SIG-M5 (cell line): Measurements from ENCODE around the gene ARL6IP5.

Source experiments
- DNase-seq: peaks from one replicate; lab custom pipeline; 2025; lab: John Stamatoyannopoulos, UW

The ARL6IP5 gene

DNA sequence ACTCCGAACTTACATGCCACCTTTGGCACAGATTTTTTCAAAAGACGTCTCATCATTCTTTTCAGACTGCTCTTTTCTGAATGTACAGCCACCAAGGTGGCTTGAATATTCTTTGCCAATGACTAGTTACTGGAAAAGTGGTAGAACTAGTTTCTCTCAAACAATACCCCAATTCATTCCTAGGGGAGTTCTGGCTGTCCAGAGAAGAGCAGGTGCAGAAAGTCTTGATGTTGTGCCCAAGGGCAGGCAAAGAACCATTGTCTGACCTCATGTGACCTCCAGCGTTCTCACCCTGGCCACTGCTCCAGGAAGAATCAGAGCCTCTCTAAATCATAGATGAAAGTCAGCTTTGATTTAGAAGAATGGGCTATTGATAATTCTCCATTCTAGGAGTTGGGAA, 32.2 kb downstream of the ARL6IP5 start:
- no peak for DNase-seq

DNA sequence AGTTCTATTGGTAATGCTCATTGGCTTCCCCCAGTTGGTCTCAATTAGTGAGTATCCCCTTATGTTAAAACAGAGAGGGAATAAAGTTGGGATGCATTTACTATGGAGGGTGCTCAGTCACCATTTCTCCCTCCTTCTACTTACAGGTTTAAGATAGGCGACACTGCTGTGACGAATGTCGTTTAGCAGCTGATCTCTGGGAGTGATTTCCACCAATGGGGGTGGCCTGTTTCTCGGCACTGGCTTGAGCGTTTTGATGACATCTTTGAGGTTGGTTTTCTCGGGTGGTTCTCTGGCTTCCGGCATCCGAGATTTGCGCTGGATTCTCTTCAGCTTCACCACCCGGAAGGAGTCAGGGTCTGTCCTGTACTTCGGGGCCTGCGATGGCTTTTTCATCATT, 33.8 kb downstream of the ARL6IP5 start:
- no peak for DNase-seq

DNA sequence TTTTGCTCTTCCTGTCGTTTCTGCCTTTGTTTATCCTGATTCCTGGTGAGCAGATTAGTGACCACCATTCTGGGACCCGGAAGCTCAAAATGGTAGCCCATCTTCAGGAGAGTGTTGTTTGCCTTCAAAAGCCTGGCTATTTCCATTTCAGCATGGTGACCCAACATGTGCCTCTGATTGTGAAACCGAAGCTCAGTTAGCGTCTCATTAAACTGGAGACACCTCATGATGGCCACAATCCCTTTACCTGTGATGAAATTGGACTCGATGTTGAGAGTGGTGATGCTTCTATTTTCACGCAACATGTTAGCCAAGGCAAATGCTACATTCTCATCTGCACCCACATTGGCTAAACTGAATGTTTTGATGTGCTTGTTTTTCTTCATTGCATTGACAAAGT, 34.4 kb downstream of the ARL6IP5 start:
- DNase-seq = no peak

DNA sequence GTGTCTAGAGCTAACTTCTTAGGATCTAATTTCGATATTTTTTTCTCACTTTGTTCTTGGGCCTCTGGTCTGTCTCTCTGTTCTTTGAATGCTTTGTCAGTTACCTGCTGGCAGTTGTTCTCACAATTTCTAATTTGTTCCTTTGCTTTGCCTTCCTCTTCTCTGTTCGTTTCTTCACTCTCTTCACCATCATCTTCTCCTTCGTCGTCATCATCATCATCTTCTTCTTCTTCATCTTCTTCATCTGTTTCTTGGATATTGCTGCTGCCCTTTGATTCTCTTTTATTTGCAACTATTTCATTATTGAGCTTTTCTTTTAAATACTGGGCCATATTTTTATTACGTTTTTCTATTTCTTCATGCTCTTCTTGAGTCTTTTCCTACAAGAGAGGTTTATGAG, 34.9 kb downstream of the ARL6IP5 start:
- DNase-seq = no peak

DNA sequence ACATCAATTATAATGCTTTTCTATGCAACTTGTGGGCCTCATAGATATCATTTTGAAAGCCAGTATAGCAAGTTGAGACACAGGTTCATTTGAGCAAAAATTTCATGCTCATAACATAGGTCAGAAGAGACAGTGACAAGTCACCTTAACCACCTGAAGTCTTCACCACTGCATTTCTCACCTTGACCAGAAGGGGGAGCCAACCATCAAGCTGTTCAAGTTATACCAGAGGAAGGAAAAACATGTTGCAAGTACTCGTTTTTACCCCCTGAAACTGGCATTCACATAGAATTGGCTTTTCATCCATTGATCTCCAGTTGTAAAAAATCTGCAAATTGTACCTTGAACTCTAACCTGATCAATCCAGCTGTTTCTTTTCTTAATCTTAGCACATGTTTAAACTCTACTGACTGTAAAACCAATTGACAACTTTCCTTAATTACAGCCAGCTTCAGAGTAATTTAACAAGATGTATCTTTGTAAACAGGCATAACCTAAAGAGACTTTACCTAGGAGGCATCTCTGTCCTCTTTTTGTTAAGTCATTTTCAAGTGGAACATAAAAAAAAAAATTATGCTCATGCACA, 36.2 kb downstream of the ARL6IP5 start:
- DNase-seq = no peak

DNA sequence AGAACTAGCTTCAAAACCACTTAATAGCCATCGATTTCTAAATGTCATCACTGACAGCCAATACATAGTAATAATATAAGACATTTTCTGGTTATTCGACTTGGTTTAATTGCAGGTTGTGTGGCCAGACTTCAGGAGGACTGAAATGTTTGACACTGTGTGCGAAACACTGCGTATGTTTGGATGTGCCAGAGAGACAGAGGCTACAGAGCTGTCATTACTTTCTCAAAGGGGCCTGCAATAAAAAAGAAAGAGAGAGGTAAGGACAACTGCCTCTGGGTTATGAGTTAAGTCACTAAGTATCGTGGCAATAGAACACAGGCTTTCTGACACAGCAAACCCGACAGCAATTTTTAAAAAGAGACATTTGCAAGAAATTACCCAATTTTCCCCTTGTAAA, 36.8 kb downstream of the ARL6IP5 start:
- no peak for DNase-seq

DNA sequence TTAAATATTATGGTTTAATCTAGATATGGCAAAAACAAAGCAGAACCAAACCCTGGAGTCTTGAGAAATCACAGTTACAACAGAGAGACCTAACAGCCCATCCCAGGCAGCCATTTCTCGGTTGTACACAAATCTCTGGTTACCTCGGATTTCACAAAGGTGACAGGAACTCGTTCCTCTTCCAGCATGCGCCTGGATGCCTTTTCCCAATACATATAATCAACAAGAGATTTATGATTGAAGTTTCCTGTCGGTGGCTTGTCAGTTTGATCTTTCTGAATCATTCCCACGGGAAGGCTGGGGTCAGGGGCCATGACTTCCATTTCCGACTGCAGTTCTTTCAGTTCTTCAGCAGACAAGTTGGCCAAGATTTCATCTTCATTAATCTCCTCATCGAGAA, 37.2 kb downstream of the ARL6IP5 start:
- DNase-seq = no peak

DNA sequence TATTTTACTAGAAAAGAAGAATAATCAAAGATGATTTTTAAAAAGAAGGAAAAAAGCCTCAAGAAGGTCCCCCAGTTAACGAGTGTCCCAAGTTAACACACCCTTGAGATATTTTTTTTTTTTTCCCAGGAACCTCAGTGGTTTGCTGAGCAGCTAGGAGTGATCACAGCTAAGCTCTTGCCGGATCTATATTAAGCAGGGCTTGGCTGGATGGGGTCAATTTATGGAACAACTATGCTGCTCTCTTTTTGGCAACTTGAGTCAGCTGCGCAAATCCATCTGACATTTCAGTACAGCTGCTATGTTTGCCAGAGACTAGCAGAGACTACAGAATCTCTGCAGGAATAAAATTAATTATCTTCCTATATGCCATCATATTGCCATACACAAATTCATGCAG, 37.7 kb downstream of the ARL6IP5 start, which contains the start of gene LMOD3:
Gene LMOD3, minus strand, starts transcription at position 193 of the 400 bp plus-strand sequence. CDS start 209 bp downstream, outside the sequence.
- no peak for DNase-seq

DNA sequence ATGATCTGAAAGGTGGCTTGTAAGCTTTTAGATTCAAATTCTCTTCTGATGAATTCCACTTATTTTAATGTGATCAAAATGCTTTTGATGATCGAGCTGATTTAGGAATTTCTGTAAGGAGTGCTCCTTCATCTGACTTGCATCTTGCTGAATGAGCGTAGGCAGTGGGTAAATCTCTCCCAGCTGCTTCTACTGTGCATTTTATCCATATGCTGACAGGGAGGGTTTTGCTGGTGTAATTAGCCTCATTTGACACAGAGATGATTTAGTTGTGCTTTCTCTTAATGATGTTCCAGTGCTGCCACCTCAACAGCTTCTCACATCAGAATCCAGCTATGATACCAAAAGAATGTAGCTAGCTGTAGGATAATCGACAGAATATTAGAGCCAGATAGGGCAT, 41.5 kb downstream of the ARL6IP5 start:
- no peak for DNase-seq

DNA sequence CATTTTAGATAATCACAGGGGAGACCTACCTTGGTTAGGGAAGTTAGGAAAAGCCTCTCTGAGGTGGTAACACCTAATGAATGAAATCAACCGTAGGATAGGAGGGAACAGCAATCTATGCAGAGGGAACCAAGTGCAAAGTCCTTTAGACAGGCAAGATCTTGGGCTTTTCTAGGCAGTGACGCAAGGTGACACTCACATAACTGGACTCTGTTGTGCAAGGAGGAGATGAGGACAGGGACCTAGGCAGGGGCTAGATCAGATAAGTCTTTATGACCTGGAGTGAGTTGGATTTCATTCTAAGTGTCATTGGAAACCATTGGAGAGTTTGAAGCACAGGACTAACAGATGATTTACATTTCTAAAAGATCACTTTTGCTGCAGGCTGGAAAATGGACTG, 42.3 kb downstream of the ARL6IP5 start:
- no peak for DNase-seq

DNA sequence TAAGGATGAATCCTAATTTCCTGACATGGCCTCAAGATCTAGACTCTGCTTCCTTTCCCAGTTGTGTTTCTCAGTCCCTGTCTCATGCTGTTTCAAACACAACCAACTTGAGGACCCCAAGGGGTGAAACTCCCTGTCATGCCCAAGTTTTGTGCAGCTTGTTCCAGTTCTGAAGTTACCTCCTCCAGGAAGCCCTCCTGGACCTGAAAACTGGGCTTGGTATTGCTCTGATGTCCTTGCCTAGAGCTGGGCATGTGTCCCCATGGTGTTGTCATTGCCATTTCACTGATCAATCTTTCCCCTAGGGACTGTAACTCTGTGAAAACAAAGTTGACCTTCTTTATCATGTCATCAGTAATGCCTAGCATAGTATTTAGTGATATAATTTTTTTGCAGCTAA, 43.8 kb downstream of the ARL6IP5 start:
- DNase-seq = no peak

DNA sequence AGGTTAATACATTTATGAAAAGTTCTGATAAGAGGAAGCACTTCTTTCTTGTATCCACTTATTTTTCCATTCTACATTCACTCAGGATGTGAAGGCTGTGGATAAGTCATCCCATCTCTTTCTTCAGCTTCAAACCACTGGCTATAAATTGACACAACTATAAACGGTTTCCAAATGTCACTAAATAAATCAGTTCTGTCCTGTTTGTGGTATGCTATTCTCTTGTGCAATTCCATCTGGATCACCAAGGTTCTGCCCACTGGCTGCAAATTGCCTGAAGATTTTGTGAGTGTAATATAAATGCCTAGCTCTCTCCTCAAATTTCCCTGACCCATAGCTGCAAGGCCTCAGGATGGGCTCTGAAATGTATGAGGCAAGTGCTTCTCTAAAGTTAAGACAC, 44.8 kb downstream of the ARL6IP5 start:
- DNase-seq = no peak

DNA sequence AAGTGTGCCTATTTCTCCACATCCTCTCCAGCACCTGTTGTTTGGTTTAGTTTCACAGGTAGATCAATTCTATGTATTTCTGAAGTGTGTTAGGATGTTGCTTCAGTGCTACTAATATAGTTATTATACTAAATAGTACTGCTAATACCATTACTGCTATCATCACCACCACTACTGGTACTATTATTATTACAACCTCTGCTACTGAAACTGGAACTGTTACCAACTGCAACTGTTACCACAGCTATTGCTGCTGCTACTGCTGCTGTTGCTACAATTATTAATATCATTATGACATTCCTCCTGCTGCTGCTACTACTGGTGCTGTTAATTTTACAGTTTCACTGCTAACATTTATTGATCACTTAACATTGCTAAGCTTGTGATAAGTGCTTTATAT, 46.0 kb downstream of the ARL6IP5 start:
- DNase-seq = no peak

DNA sequence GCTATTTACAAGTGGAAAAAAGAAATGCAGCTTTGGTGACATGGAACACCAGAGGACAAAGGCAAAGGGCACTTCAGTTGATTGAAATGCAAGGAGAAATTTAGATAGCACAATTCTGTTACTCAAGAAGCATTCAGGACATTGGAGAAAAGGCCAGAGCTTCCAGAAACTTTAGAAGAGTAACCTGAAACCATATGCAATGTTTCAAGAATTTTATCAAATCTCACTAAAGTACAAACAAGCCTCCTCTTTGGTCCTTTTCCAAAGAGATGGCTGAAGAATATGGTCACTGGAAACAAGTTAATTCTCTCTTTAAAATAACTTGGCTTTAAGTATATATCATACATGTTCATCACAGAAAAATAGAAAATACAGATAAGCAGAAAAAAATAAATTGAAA, 52.3 kb downstream of the ARL6IP5 start:
- no peak for DNase-seq

DNA sequence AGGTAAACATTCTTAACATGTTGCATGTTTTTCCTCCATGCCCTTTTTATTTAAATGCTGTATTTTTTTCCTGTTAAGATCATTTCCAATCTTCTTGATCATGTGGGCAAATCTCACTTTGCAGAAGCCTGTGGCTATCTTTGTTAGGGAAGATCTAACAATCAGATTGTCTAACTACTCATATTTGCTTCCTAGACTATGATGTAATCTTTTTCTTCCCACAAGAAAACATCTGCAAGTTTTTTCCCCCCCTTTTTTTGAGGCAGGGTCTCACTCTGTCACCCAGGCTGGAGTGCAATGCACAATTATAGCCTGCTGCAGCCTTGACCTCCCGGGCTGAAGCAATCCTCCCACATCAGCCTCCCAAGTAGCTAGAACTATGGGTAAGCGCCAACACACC, 52.7 kb downstream of the ARL6IP5 start:
- DNase-seq = no peak

DNA sequence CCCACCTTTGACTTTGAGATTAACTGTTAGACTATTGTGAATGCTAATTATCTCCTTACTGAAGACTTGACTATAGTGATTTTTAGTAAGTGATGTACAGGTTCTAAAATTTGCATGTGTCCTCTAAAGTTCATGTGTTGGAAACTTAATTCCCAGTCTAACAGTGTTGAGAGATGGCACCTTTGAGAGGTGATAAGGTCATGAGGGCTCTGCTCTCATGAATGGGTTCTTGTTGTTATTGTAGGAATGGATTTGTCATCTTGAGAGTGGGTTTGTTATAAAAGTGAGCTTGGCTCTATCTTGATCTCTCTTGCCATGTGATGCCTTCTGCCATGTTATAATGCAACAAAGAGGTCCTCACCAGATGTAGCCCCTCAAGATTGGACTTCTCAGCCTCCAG, 56.6 kb downstream of the ARL6IP5 start:
- DNase-seq = no peak

DNA sequence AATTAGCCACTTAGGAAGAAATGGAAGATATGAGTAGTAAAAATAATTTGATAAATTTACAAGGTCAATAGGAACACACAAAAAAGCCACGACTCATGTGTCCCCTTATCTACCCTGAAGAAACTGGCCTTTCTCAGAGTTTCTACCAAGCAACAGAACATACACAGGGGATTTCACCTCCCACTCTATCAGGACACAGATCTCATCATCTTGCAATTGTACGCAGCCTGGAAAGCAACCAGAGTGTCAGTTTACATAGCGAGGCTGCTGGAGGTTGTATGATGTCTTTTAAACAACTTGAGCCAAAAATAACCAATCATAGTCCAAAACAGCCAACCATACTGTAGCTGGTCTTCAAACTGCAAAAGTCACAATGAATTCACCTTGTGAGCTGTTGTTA, 57.4 kb downstream of the ARL6IP5 start:
- no peak for DNase-seq

DNA sequence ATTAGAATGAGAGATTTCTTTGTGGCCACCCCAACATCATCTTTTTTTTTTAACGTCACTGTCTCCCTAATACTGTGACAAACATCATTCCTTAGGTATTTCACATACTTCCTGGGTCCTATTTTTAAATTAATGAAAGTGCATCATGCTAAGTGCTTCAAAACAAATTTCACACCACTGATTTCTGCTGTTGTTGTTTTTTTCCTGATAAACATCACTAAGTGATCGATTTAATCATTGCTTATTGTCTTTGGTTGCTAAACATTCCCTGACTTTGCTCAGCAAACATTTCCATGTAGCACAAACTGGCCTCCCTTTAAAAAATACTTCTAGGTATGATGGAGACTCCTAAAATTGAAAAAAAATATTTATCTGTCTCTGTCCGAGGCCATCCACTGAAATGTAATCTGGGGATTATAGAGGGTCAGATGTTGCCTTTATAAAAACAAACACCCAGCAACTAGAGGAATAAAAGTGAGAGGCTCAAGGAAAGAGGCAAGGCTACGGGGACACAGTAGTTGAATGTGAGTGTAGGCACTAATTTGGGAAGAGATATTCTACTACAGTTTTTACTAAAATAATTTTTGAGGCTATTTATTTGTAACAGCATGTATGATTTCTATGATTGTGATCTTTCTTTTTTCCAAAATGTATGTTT, 58.2 kb downstream of the ARL6IP5 start:
- no peak for DNase-seq

DNA sequence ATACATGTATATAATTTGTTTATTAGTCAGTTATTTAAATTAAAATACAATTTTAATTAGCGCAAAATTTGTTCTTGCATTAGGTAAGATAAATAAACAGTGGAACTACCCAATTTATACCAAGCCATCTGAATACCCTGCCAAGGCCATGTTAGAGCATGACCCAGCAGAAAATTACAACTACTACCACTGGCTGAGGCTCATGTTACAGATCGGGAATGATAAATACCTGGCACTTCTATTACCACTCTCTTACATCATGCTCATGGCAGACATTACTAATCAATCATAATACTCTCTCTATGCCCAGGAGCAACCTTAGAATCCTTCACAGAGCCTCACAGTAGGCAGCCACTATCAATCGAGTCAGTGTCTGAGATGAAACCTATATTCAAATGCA, 58.9 kb downstream of the ARL6IP5 start:
- no peak for DNase-seq

DNA sequence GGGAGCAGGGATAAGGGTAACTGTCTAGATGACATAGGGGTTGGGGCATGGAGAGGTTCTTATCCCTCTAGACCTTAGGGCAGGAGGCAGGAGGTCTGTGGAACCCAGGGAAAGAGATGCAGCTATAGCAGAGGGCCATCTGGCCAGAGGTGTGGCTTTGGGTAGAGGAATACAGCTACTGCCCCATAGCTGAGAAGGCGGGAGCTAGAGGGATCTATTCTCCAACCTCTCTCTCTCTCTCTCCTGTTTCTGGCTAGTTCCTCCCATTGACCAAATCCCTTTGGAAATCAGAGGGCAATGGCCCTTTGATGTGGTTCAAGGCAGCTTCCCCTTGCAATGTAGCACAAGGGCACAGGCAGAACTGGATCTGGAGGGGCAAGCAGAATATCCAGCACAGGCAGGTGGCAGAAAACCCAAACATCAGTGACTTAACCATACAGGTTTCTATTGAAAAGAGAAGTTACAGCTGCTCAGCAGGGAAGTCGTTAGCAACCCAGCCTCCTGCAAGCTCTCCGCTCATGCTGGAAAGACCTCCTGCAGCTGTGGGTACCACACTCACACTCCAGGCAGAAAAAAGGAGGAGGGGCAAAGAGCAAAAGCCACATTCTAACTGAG, 60.0 kb downstream of the ARL6IP5 start:
- DNase-seq = no peak

DNA sequence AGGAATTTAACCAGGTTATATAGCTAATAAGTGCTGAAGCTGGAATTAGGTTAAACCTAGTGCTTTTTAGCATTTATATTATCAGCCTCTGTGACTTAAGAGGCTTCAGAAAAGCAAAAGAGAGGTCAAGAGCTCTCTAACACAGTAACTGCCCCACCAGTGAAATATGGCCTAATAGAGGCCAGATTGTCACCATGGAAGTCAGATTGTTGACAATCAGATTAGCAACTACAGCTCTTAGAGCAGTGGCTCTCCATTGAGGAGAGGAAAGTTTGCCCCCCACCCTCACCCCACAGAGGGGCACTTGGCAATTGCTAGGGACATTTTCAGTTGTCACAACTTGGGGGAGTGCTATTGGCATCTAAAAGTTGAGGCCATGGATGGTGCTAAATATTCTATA, 61.0 kb downstream of the ARL6IP5 start:
- DNase-seq = no peak

DNA sequence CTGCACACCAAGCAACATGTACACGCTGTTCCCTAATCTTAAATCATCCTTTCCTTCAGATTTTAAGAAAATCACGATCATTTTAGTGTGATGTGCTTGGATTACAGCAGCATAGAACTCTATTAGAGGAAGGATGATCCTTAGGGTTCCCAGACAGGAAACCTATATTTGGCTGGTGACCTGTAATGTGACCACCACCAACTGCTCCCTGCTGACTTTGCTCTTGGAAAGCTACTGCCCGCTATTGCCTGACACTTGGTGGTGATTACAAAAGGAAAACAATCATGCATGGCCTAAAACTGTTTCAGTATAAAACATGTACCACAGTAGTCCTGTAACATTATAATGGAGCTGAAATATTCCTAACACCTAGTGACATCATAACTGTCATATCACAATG, 64.8 kb downstream of the ARL6IP5 start:
- DNase-seq = no peak
